UCSD-AML1 (cell line): ENCODE measurements around the gene USP20.
A peak's percentile ranks its signal among the peaks of the same experiment; 100 is the strongest.

Experiments
- DNase-seq: peaks from one replicate; lab custom pipeline; 2025; ENCODE audit not compliant: unreplicated experiment; lab: John Stamatoyannopoulos, UW

The USP20 gene

GRCh38 chr9:129874261-129875101 is 39.2 kb downstream of the USP20 start:
- DNase-seq = no peak

- no peak for DNase-seq
Observed at GRCh38 chr9:129875181-129875611, 39.9 kb downstream of the USP20 start.

- DNase-seq = no peak
Observed at GRCh38 chr9:129875687-129876395, 40.6 kb downstream of the USP20 start.

- DNase-seq = no peak
Observed at GRCh38 chr9:129876815-129877214, 41.6 kb downstream of the USP20 start.

GRCh38 chr9:129878291-129878690 is 43.0 kb downstream of the USP20 start:
- no peak for DNase-seq

GRCh38 chr9:129879103-129879699 is 43.9 kb downstream of the USP20 start:
- DNase-seq = peak; percentile 71

DNA sequence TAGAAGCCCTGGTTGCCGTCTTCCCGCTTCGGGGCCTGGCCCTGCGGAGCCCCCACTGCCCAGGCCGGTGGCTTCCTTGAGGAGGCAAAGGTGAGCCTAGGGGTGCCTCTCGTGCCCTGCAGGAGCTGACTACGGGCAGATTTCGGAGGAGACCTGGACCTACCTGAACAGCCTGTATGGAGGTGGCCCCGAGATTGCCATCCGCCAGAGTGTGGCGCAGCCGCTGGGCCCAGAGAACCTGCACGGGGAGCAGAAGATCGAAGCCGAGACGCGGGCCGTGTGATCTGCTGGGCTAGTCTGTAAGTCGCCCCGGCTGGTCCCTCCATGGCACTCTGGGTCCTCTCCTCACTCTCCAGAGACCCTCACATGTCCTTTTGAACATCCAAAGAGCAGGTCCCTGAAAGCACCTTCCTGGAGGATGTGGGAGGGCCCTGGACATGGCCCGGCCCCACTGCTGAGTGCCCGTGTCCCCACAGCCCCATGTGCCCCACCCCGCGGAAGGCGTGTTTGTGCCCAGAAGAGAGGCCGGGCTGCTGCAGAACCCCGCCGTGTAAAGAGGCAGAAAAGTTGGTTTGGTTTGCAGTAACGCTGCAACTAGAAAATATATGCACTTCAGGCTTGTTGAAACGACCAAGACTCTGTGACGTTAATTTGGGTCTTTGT is 44.9 kb downstream of the USP20 start:
- no peak for DNase-seq

GRCh38 chr9:129880654-129881546 is 45.6 kb downstream of the USP20 start:
- no peak for DNase-seq

DNA sequence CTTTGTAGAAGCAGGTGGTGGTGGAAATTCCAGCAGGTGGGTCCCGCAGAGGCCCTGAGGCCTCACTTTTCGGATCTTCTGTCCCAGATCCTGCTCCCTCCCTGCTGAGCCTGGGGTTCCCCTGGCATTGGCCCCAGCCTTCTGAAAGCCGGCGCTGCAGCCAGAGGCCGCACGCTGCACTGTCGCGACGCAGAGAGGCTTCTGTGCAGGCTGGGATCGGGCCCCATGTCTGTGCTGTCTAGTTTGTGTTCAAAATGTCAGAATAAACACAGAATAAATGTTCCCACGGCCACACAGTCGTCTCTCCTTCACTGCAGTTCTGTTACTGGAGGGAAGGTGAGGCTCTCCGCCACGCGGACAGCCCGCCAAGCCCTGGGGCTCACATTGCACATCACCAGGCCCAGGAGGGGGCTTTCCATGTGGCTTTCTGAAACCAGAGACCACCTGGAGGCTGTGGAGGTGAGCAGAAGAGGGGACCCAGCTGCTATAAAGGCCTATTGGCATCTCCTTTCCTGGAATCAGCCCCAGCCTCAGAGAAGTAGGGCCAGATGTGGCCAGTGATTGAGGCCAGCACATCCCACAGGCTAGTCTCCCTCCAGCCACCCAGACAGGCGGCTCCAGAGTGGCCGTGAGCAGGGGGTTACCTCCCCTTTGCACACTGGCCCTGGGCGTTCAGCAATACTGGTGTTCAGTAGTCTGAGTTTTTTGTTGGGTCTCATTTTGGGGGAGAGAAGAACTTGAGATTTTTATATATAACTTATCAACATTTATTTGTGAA is 46.5 kb downstream of the USP20 start:
- DNase-seq = no peak

DNA sequence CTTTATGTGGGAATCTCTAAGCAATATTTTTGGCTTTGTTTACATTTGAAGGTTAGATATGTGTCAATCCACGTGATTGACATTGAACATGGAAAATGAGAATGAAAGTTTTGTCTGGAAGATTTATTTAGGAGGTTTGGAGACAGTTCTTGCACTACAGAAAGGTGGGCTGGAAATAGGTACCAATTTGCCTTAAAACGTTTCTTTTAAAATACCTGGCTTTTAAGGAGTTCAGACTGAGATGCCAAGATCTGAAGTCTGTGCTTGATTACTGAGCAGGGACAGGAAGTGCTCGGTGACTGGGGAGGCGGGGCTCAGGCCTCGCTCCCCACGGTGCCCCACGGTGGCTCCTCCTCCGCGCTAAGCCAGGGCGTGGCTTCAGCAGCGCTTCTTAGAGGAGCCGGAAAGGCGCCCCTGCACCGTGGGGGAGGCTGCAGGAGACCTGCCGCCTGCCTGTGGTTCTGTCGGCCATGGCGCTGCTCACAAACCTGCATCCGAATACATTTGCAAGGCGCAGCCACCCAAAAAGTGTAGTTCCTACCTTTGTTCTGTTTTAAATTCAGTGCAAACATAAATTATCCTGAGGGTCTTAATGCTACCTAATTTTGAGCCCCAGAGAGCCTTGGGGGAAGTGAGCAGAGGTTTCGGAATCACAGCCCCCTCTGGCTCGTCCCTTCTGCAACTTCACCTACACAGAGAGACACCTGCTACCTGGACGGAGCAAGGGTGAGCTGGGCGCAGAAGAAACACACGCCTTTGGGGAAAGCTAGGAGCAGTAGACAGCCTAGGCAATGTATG is 49.2 kb downstream of the USP20 start:
- DNase-seq = peak; percentile 94

DNA sequence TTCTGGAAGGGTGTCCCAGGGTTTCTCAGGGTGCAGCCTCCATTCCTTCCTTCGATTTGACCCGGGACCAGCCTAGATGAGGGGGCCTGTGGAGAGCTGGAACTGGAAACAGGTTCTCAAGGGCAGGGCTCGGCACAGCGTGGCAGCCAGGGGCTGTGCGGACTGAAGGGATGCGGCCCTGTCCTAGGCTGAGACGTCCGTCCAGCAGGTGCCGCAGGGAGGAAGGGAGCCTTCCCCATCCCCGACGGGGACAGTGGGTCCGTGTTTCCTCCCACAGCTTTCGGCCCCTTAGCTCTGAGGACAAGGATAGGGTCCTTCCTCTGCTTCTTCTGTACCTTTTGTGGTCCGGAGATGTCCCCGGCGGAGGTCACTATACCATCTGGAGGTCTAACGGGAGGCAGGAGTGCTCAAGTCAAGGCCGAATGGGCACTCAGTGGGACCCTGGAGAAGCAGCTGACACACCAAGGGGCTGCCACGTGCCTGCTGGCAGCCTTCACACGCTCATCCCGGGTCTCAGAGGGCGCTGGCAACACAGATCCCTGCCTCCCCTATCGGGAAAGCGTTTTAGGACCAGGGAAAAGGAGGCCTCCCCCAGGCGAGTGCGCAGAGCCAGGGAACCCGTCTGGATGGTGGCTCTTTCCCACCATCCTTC is 49.9 kb downstream of the USP20 start:
- DNase-seq = peak; percentile 71

GRCh38 chr9:129885670-129886106 is 50.4 kb downstream of the USP20 start:
- peak; percentile 96 for DNase-seq

DNA sequence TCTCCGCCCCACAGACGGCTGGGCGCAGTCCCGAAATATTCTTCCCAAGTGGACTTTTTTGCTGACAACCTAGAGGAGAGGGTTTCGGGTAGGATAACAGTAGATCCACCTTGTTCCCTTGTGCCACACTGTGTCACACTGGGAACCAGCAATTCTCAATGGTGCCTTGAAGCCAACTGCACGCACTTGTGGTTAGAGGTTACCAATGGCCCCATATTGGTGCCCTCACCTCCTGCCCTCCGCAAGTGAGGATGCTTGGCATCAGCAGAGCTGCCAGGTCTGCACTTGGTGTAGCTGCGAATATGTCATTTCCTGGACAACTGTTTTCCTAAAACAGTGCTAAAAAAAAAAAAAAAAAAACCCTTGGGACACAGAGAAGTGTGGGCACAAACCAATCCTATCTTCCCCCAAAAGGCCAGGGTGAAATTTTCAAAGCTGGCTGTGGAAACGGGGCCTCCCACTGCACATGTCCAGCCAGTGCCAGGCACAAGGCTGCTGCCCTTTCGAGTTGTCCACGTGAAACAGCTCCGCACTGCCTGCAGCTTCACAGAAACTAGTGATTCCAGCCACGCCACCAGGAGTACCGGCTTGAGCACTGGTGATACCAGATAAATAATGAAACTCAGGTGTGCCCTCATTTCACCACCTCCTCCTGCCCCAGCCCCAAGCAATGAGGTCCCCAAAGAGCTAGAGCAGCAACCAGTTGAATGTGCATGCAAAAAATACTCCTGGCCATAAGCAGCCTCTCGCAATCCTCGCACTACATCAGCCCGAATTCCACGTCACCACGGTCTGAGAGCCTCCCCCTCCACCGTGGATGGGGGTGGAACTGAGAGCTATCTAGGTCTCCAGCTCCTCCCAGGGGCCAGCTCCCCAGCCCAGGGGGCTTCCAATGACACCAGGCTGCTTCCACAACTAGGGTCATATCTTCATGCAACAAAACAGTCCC is 51.2 kb downstream of the USP20 start:
- no peak for DNase-seq

DNA sequence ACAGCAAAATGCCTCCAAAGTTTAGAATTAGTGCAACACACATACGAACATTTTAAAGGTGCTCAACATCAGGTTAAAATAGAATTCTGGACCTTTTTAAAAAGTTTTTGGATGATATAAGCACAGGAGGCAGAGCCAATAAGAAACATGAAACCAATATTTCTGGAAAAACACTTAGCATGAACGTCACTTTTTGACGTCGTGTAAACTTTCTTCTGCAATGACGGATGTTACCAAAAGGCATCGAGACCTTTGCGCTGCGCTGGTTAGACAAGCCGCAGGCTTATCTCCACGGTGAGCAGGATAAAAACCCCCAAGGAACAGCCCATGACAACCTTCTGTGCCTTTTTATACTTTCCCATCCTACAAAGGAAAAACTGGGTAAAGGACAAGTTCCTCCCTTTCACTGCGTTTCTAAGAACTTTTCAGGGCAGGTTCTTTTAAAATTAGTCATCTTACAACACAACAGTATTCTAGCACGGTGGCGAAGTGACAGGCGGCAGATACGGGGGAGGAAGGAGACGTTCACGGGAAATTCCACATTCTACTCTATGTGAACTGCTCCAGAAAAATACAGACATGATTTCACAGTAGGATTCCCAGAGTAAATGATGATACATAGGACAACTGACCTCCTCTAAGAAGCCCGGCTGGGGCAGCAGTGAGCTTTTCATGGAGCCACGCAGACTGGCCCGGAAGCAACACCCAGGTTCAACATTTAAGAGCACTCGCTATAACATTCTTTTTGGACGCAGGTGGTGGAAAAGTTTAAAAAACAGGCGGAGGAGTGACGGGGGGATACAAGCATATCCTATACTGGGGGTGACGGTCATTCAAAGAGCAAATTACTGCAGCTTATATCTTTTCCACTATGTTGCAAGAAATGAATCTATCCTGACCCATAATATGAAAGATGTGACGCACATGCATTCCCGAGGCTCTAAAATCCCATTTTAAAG is 52.4 kb downstream of the USP20 start:
- peak; percentile 55 for DNase-seq

- DNase-seq = peak; percentile 87
Observed at GRCh38 chr9:129888293-129889121, 53.2 kb downstream of the USP20 start.
